ENCODE data around the gene SMAD5. TPM values are rescaled to one million over a fixed set of nuclear protein-coding genes. Genes with fewer than 3 reads are reported as not detected.

The SMAD5 gene
- total and polyA plus RNA-seq, 7 donors, result 9.2 to 49.6 (median 35.8) TPM

DNA sequence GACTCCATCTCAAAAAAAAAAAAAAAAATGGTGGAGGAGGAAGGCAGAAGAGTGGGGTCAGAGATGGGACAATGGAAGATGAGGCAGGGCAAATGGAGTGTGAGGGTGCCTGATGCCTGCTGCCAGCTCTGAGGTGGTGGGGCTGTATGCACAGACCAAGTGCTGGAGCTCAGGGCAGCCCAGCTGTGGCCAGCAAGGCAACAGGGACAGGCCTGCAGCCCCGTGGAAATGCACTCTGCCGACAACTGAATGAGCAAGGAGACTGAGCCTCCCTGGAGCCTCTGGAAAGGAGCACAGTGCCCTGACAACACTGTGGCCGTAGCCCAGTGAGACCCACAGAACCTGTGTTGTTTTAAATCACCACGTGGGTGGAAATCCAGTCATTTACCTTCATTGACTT lies 83.2 kb downstream of the SMAD5 start:
- Histone ChIP-seq H3K27ac (no peak overlapping the region), H3K4me1 (no peaks in the 10 kb centered on the region), H3K9me3 (peaks cover 8% of the 10 kb centered on the region), H3K27me3 (ENCODE audit: insufficient read depth in 3 of 3, low read length in 2 of 3) (peaks cover 0 to 6% (median 2%) of the 10 kb centered on the region in 3 donors), H3K36me3 (ENCODE audit: insufficient read depth in 1 of 2, low read depth in 1 of 2) (no peaks in the 10 kb centered on the region), H3K4me3 (no peak overlapping the region)
- 61 to 78% (median 71%) methylated on average over 4 of the region's 4 CpGs for WGBS, 3 donors
- TF ChIP-seq, protein P1, sequence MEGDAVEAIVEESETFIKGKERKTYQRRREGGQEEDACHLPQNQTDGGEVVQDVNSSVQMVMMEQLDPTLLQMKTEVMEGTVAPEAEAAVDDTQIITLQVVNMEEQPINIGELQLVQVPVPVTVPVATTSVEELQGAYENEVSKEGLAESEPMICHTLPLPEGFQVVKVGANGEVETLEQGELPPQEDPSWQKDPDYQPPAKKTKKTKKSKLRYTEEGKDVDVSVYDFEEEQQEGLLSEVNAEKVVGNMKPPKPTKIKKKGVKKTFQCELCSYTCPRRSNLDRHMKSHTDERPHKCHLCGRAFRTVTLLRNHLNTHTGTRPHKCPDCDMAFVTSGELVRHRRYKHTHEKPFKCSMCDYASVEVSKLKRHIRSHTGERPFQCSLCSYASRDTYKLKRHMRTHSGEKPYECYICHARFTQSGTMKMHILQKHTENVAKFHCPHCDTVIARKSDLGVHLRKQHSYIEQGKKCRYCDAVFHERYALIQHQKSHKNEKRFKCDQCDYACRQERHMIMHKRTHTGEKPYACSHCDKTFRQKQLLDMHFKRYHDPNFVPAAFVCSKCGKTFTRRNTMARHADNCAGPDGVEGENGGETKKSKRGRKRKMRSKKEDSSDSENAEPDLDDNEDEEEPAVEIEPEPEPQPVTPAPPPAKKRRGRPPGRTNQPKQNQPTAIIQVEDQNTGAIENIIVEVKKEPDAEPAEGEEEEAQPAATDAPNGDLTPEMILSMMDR (IDR thresholded peaks at IDR 0.05), result no peak
- intact Hi-C loops (cut with DNase I), result no loop called here
- ATAC-seq, result no peak
- no peak for DNase-seq

DNA sequence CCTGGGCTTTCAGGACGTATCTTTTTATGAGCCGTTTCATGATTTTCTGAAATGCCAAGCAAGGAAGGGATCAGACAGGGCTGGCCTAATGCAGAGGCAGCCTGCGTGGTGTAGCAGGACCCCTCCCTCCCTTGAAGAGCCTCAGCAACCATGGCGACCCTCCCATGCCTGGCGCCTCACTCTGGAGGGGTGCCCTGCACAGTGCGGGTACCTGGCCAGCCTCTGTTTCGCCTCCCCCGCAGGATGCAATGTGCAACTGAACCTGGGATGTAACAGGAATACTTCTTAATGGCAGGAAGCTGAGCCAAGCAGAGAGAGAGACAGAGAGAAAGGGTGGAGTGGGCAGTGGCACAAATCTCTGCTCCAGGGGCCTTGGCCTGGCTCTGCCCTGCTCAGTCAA lies 83.6 kb downstream of the SMAD5 start:
- WGBS, 3 donors, result 83 to 84% (median 84%) methylated on average over 8 of the region's 8 CpGs
- DNase-seq (no peak), ATAC-seq (no peak)
- TF ChIP-seq, protein P1 (IDR thresholded peaks at IDR 0.05), result no peak
- H3K4me3 ChIP-seq, result no peak overlapping the region
- no peaks in the 10 kb centered on the region for H3K36me3 ChIP-seq (ENCODE audit: insufficient read depth in 1 of 2, low read depth in 1 of 2)
- intact Hi-C loops (cut with DNase I), result no loop called here
- no peaks in the 10 kb centered on the region for H3K4me1 ChIP-seq
- no peak overlapping the region for H3K27ac ChIP-seq
- peaks cover 0 to 6% (median 2%) of the 10 kb centered on the region in 3 donors for H3K27me3 ChIP-seq (ENCODE audit: insufficient read depth in 3 of 3, low read length in 2 of 3)
- peaks cover 8% of the 10 kb centered on the region for H3K9me3 ChIP-seq

DNA sequence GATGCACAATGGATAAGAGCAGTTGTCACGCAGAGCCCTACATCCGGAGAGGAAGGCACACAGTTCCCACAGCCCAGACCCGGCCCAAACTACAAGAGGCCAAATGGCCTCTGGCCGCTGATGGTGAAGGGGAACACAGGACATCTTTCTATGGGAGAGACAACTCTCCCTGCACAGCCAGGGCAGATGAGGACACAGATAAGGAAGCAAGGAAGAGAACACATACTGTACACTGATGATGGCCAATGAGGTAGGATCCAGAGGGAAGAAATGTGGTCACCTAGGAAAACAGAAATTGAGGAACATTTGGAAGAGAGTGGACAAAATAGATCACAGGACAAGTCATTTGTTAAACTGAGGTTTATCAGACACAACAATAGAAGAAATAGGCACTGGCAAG lies 88.7 kb downstream of the SMAD5 start:
- TF ChIP-seq, protein P1 (IDR thresholded peaks at IDR 0.05), result no peak
- no peak for DNase-seq
- intact Hi-C loops (cut with DNase I), result no loop called here
- no peaks in the 10 kb centered on the region for H3K36me3 ChIP-seq (ENCODE audit: insufficient read depth in 1 of 2, low read depth in 1 of 2)
- no peak for ATAC-seq
- peaks cover 0 to 3% (median 0%) of the 10 kb centered on the region in 3 donors for H3K27me3 ChIP-seq (ENCODE audit: insufficient read depth in 3 of 3, low read length in 2 of 3)
- no peak overlapping the region for H3K27ac ChIP-seq
- no peaks in the 10 kb centered on the region for H3K4me1 ChIP-seq
- 89 to 96% (median 91%) methylated on average over 4 of the region's 4 CpGs for WGBS, 3 donors
- H3K9me3 ChIP-seq, result peaks cover 8% of the 10 kb centered on the region
- H3K4me3 ChIP-seq, result no peak overlapping the region

DNA sequence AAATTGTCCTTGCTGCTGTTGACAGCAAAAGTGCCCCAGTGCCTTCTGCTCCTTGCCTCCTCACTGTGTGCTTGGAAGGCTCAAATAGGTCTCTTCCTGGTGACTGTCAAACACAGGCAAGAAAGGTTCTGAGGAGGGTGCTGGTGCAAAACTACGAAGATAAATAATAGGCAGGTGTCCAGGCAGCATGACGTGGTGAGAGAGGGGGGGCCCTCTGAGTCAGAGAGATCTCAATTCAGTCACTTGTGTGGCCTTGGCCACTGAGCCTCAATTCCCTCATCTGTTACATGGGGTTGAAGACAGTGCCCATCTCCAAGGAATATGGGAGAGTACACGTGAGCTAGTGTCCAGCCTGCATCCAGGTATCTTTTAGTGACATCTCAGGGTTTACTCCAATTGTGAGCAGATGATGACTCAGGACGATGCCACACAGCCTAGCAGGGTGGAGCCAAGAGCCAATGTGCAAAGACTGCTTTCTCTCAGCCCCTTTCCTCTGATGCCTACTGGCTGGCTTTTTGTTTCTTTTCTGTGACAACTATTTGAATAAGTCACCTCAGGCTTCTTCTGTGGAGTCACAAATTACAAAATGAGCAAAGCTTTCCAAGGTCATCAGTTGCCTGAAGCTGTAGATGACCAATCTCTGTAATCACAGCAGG lies 90.1 kb downstream of the SMAD5 start:
- no peak overlapping the region for H3K27ac ChIP-seq
- WGBS, 3 donors, result 43 to 56% (median 56%) methylated on average over 4 of the region's 4 CpGs
- ATAC-seq (no peak), DNase-seq (no peak)
- intact Hi-C loops (cut with DNase I), result no loop called here
- peaks cover 0 to 4% (median 0%) of the 10 kb centered on the region in 3 donors for H3K27me3 ChIP-seq (ENCODE audit: insufficient read depth in 3 of 3, low read length in 2 of 3)
- H3K4me3 ChIP-seq, result no peak overlapping the region
- no peaks in the 10 kb centered on the region for H3K36me3 ChIP-seq (ENCODE audit: insufficient read depth in 1 of 2, low read depth in 1 of 2)
- no peaks in the 10 kb centered on the region for H3K4me1 ChIP-seq
- TF ChIP-seq, protein P1 (IDR thresholded peaks at IDR 0.05), result no peak
- peaks cover 8% of the 10 kb centered on the region for H3K9me3 ChIP-seq

DNA sequence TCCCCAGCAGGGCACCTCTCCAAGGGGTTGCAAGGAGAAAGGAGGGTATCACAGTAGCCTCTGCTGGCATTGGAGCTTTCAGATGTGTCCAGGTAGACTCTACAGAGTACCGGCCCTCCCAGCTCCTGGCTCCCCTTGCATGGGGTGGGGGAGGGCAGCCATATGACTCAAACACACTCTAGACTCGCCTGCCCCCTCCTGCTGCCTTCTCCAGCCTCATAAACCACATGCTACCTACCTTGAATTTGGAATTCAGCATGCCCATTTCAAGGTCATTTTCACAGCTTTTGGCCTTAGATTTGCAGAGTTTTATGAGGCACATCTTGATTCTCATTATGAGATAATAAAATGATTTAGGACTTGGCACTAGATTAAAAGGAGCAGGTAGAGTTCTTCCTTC lies 93.2 kb downstream of the SMAD5 start:
- ATAC-seq, result no peak
- no peak overlapping the region for H3K27ac ChIP-seq
- intact Hi-C loops (cut with DNase I), result no loop called here
- no peaks in the 10 kb centered on the region for H3K4me1 ChIP-seq
- H3K9me3 ChIP-seq, result no peaks in the 10 kb centered on the region
- peaks cover 0 to 4% (median 0%) of the 10 kb centered on the region in 3 donors for H3K27me3 ChIP-seq (ENCODE audit: insufficient read depth in 3 of 3, low read length in 2 of 3)
- TF ChIP-seq, protein P1 (IDR thresholded peaks at IDR 0.05), result no peak
- no peak for DNase-seq
- 36 to 51% (median 45%) methylated on average over 2 of the region's 2 CpGs for WGBS, 3 donors
- no peak overlapping the region for H3K4me3 ChIP-seq
- no peaks in the 10 kb centered on the region for H3K36me3 ChIP-seq (ENCODE audit: insufficient read depth in 1 of 2, low read depth in 1 of 2)

Measured in psoas muscle (tissue), 8 donors.